ENCODE data around the gene GIMAP6. TPM values are rescaled to one million over a fixed set of nuclear protein-coding genes. Genes with fewer than 3 reads are reported as not detected.
"Not testable (repeated sequence)": the region's sequence is repeated elsewhere in the genome, so short reads cannot be mapped to it uniquely, and the experiment has no call there.

GIMAP6 gene
- total and polyA plus RNA-seq, 2 experiments from 2014 or later, result not detected

- no peaks in the 10 kb centered on the region for H4K20me1 ChIP-seq (ENCODE audit: insufficient read depth)
- H3K9ac ChIP-seq, result no peak overlapping the region
- TF ChIP-seq EZH2 (IDR thresholded peaks at IDR 0.05; ENCODE audit: insufficient read depth, poor library complexity, severe bottlenecking) (no peak), EZH2phosphoT487 (IDR thresholded peaks at IDR 0.05; ENCODE audit: insufficient read depth, low read depth) (no peak)
- no peak overlapping the region for H2AFZ ChIP-seq
- 30 to 37% methylated on average over 7 of the region's 7 CpGs for WGBS, 2 experiments (ENCODE audit: low coverage in 1 of 2, low lambda C conversion rate in 2 of 2, missing lambda C conversion rate in 2 of 2)
- H3K27me3 ChIP-seq (replicated peaks; ENCODE audit: insufficient read depth), result no peaks in the 10 kb centered on the region
- no peaks in the 10 kb centered on the region for H3K9me2 ChIP-seq (ENCODE audit: insufficient read depth)
- H3K36me3 ChIP-seq (ENCODE audit: low read depth), result no peaks in the 10 kb centered on the region
- no peak for DNase-seq
- H3F3A ChIP-seq (ENCODE audit: insufficient read depth), result no peaks in the 10 kb centered on the region
- no peaks in the 10 kb centered on the region for H3K4me1 ChIP-seq (ENCODE audit: insufficient read depth)
- no peaks in the 10 kb centered on the region for H3K9me3 ChIP-seq (ENCODE audit: low read depth)
- no peak overlapping the region for H3K27ac ChIP-seq
- no peak overlapping the region for H3K4me3 ChIP-seq
- no peak overlapping the region for H3K4me2 ChIP-seq (ENCODE audit: unreplicated experiment)
- in situ Hi-C loops (cut with MboI), result no loop called here
- H3K79me2 ChIP-seq (ENCODE audit: insufficient read depth), result no peaks in the 10 kb centered on the region
These were observed 47.0 kb downstream of the GIMAP6 start for GRCh38 chr7:150585199-150585598.

- Histone ChIP-seq H3K36me3 (ENCODE audit: low read depth) (no peaks in the 10 kb centered on the region), H3K9ac (no peak overlapping the region), H3K4me1 (ENCODE audit: insufficient read depth) (no peaks in the 10 kb centered on the region), H3K27me3 (replicated peaks; ENCODE audit: insufficient read depth) (no peaks in the 10 kb centered on the region), H3K4me3 (no peak overlapping the region), H3K27ac (no peak overlapping the region), H3K4me2 (ENCODE audit: unreplicated experiment) (no peak overlapping the region), H3F3A (ENCODE audit: insufficient read depth) (no peaks in the 10 kb centered on the region), H3K9me3 (ENCODE audit: low read depth) (no peaks in the 10 kb centered on the region), H4K20me1 (ENCODE audit: insufficient read depth) (no peaks in the 10 kb centered on the region), H3K79me2 (ENCODE audit: insufficient read depth) (no peaks in the 10 kb centered on the region), H2AFZ (no peak overlapping the region), H3K9me2 (ENCODE audit: insufficient read depth) (no peaks in the 10 kb centered on the region)
- no peak for DNase-seq
- 31 to 34% methylated on average over 3 of the region's 3 CpGs for WGBS, 2 experiments (ENCODE audit: low coverage in 1 of 2, low lambda C conversion rate in 2 of 2, missing lambda C conversion rate in 2 of 2)
- in situ Hi-C loops (cut with MboI), result no loop called here
- TF ChIP-seq EZH2phosphoT487 (IDR thresholded peaks at IDR 0.05; ENCODE audit: insufficient read depth, low read depth), result no peak
- TF ChIP-seq EZH2 (IDR thresholded peaks at IDR 0.05; ENCODE audit: insufficient read depth, poor library complexity, severe bottlenecking), result no peak
These were observed 51.4 kb downstream of the GIMAP6 start for GRCh38 chr7:150580638-150581394.

DNA sequence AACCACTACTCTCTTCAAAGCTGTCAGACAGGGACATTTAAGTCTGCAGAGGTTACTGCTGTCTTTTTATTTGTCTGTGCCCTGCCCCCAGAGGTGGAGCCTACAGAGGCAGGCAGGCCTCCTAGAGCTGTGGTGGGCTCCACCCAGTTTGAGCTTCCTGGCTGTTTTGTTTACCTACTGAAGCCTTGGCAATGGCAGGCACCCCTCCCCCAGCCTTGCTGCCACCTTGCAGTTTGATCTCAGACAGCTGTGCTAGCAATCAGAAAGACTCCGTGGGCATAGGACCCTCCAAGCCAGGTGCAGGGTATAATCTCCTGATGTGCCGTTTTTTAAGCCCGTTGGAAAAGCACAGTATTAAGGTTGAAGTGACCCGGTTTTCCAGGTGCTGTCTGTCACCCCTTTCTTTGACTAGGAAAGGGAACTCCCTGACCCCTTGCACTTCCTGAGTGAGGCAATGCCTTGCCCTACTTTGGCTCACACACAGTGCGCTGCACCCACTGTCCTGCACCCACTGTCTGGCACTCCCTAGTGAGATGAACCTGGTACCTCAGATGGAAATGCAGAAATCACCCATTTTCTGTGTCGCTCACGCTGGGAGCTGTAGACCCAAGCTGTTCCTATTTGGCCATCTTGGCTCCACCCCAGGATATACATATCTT is 52.1 kb downstream of the GIMAP6 start:
- DNase-seq; H3K27ac ChIP-seq; H3K9ac ChIP-seq; H4K20me1 ChIP-seq (ENCODE audit: insufficient read depth); H3K36me3 ChIP-seq (ENCODE audit: low read depth); H3K9me2 ChIP-seq (ENCODE audit: insufficient read depth); H3F3A ChIP-seq (ENCODE audit: insufficient read depth); H3K27me3 ChIP-seq (replicated peaks; ENCODE audit: insufficient read depth); H2AFZ ChIP-seq; H3K4me1 ChIP-seq (ENCODE audit: insufficient read depth); H3K4me3 ChIP-seq; H3K4me2 ChIP-seq (ENCODE audit: unreplicated experiment); in situ Hi-C loops (cut with MboI); H3K79me2 ChIP-seq (ENCODE audit: insufficient read depth); H3K9me3 ChIP-seq (ENCODE audit: low read depth): not testable (repeated sequence)
- 22 to 27% methylated on average over 7 of the region's 7 CpGs for WGBS, 2 experiments (ENCODE audit: low coverage in 1 of 2, low lambda C conversion rate in 2 of 2, missing lambda C conversion rate in 2 of 2)

Other genes starting within 250 kb of the GIMAP6 start
- not detected in 2 replicates for gene GIMAP8, start 181.8 kb downstream of the GIMAP6 start, total RNA-seq (2014; rRNA removed; shearing (Covaris generic))
- not detected in 2 replicates for gene GIMAP8, start 181.8 kb downstream of the GIMAP6 start, polyA plus RNA-seq (2016; fragmentation: Nextera tagmentation; extraction: Ambion mirVana)
- not detected in 2 replicates for gene GIMAP7, start 117.5 kb downstream of the GIMAP6 start, total RNA-seq (2014; rRNA removed; shearing (Covaris generic))
- not detected in 2 replicates for gene GIMAP7, start 117.5 kb downstream of the GIMAP6 start, polyA plus RNA-seq (2016; fragmentation: Nextera tagmentation; extraction: Ambion mirVana)
- not detected in 2 replicates for gene GIMAP4, start 65.0 kb downstream of the GIMAP6 start, total RNA-seq (2014; rRNA removed; shearing (Covaris generic))
- not detected in 2 replicates for gene GIMAP4, start 65.0 kb downstream of the GIMAP6 start, polyA plus RNA-seq (2016; fragmentation: Nextera tagmentation; extraction: Ambion mirVana)
- gene GIMAP2, start 53.3 kb upstream of the GIMAP6 start, total RNA-seq (2014; rRNA removed; shearing (Covaris generic)), result 0.13 TPM in 1 of 2 replicates, not detected in the other
- 0.13 and 0.22 TPM in 2 replicates for gene GIMAP2, start 53.3 kb upstream of the GIMAP6 start, polyA plus RNA-seq (2016; fragmentation: Nextera tagmentation; extraction: Ambion mirVana)
- not detected in 2 replicates for gene GIMAP1, start 84.2 kb upstream of the GIMAP6 start, total RNA-seq (2014; rRNA removed; shearing (Covaris generic))
- not detected in 2 replicates for gene GIMAP1, start 84.2 kb upstream of the GIMAP6 start, polyA plus RNA-seq (2016; fragmentation: Nextera tagmentation; extraction: Ambion mirVana)
- not detected in 2 replicates for gene GIMAP5, start 105.0 kb upstream of the GIMAP6 start, total RNA-seq (2014; rRNA removed; shearing (Covaris generic))
- gene GIMAP5, start 105.0 kb upstream of the GIMAP6 start, polyA plus RNA-seq (2016; fragmentation: Nextera tagmentation; extraction: Ambion mirVana), result not detected in 2 replicates
- not detected in 2 replicates for gene TMEM176B, start 168.0 kb upstream of the GIMAP6 start, total RNA-seq (2014; rRNA removed; shearing (Covaris generic))
- gene TMEM176B, start 168.0 kb upstream of the GIMAP6 start, polyA plus RNA-seq (2016; fragmentation: Nextera tagmentation; extraction: Ambion mirVana), result not detected in 2 replicates
- not detected in 2 replicates for gene TMEM176A, start 168.4 kb upstream of the GIMAP6 start, total RNA-seq (2014; rRNA removed; shearing (Covaris generic))
- gene TMEM176A, start 168.4 kb upstream of the GIMAP6 start, polyA plus RNA-seq (2016; fragmentation: Nextera tagmentation; extraction: Ambion mirVana), result not detected in 2 replicates
- not detected in 2 replicates for gene AOC1, start 220.1 kb upstream of the GIMAP6 start, total RNA-seq (2014; rRNA removed; shearing (Covaris generic))
- not detected in 2 replicates for gene AOC1, start 220.1 kb upstream of the GIMAP6 start, polyA plus RNA-seq (2016; fragmentation: Nextera tagmentation; extraction: Ambion mirVana)

Measured in GM23248 (cell line).